HPDE6-E6E7 (cell line): ENCODE data around the gene ZNF280B.
"Not testable (repeated sequence)": the region's sequence is repeated elsewhere in the genome, so short reads cannot be mapped to it uniquely, and the experiment has no call there.

Source experiments
- DNase-seq: peaks from one replicate; pipeline ENCODE4 v3.0.0; 2011; ENCODE audit warnings: missing footprints; ENCODE audit errors: extremely low spot score

The ZNF280B gene

GRCh38 chr22:22509912-22510311 lies 1.4 kb upstream of the ZNF280B start:
- not testable (repeated sequence) for DNase-seq

GRCh38 chr22:22507743-22508273 lies 734 bp downstream of the ZNF280B start:
- DNase-seq, result no peak

GRCh38 chr22:22506736-22507135 lies 1.8 kb downstream of the ZNF280B start:
- DNase-seq, result no peak

- no peak for DNase-seq
Observed at GRCh38 chr22:22498267-22498666, 10.3 kb downstream of the ZNF280B start.

GRCh38 chr22:22491589-22491988 lies 17.0 kb downstream of the ZNF280B start:
- DNase-seq, result not testable (repeated sequence)

GRCh38 chr22:22488736-22489135 lies 19.8 kb downstream of the ZNF280B start:
- no peak for DNase-seq

GRCh38 chr22:22487869-22488597 lies 20.5 kb downstream of the ZNF280B start:
- no peak for DNase-seq

GRCh38 chr22:22487059-22487458 lies 21.5 kb downstream of the ZNF280B start:
- no peak for DNase-seq

- no peak for DNase-seq
Observed at GRCh38 chr22:22486132-22486899, 22.2 kb downstream of the ZNF280B start.

GRCh38 chr22:22485524-22485923 lies 23.0 kb downstream of the ZNF280B start:
- no peak for DNase-seq

GRCh38 chr22:22484023-22484422 lies 24.5 kb downstream of the ZNF280B start:
- no peak for DNase-seq

GRCh38 chr22:22480940-22481339 lies 27.6 kb downstream of the ZNF280B start:
- DNase-seq, result no peak

- no peak for DNase-seq
Observed at GRCh38 chr22:22479999-22480532, 28.5 kb downstream of the ZNF280B start.

GRCh38 chr22:22479116-22479515 lies 29.4 kb downstream of the ZNF280B start:
- DNase-seq, result no peak

GRCh38 chr22:22478470-22478869 lies 30.1 kb downstream of the ZNF280B start:
- DNase-seq, result no peak

GRCh38 chr22:22474733-22475132 lies 33.8 kb downstream of the ZNF280B start:
- no peak for DNase-seq

GRCh38 chr22:22471104-22471503 lies 37.4 kb downstream of the ZNF280B start:
- not testable (repeated sequence) for DNase-seq

- DNase-seq, result no peak
Observed at GRCh38 chr22:22469527-22469926, 39.0 kb downstream of the ZNF280B start.

GRCh38 chr22:22468794-22469469 lies 39.6 kb downstream of the ZNF280B start:
- DNase-seq, result not testable (repeated sequence)

GRCh38 chr22:22467112-22467511 lies 41.4 kb downstream of the ZNF280B start:
- DNase-seq, result no peak

GRCh38 chr22:22465782-22466181 lies 42.8 kb downstream of the ZNF280B start:
- DNase-seq, result no peak

GRCh38 chr22:22465094-22465602 lies 43.4 kb downstream of the ZNF280B start:
- DNase-seq, result no peak
